Measurements from ENCODE around the gene LUC7L3. TPM values are rescaled to one million over a fixed set of nuclear protein-coding genes. Genes with fewer than 3 reads are reported as not detected.

Gene LUC7L3
- total RNA-seq, 3 donors from 2014 or later = 91.0 to 122 (median 114) TPM

DNA sequence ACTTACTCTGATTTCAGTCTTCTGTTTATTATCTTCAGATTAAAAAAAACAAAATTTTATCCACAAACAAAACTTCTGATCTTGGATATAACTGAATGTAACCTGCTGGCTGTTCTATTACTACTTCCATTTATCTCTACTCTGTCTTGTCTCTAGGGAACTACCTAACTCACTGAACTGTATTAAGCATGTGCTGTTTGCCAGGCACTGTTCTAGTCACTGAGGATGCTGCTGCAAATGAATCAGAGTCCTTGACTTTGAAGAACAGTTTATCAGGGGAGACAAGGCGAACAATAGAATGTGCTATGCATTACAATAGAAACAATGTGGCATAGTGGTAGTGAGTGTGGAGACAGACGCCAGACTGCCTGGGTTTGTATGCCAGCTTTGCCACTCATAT is 9.4 kb upstream of the LUC7L3 start:
- ATAC-seq (no peak), DNase-seq (no peak)
- intact Hi-C loops (cut with DNase I, micrococcal nuclease) = no loop called here
- Histone ChIP-seq H3K4me3 (no peak overlapping the region), H3K36me3 (ENCODE audit: low read depth) (no peaks in the 10 kb centered on the region), H3K4me1 (ENCODE audit: low read depth) (peaks cover 23% of the 10 kb centered on the region), H3K9me3 (no peaks in the 10 kb centered on the region)
- TF ChIP-seq, protein P1, sequence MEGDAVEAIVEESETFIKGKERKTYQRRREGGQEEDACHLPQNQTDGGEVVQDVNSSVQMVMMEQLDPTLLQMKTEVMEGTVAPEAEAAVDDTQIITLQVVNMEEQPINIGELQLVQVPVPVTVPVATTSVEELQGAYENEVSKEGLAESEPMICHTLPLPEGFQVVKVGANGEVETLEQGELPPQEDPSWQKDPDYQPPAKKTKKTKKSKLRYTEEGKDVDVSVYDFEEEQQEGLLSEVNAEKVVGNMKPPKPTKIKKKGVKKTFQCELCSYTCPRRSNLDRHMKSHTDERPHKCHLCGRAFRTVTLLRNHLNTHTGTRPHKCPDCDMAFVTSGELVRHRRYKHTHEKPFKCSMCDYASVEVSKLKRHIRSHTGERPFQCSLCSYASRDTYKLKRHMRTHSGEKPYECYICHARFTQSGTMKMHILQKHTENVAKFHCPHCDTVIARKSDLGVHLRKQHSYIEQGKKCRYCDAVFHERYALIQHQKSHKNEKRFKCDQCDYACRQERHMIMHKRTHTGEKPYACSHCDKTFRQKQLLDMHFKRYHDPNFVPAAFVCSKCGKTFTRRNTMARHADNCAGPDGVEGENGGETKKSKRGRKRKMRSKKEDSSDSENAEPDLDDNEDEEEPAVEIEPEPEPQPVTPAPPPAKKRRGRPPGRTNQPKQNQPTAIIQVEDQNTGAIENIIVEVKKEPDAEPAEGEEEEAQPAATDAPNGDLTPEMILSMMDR (IDR thresholded peaks at IDR 0.05) = no peak

DNA sequence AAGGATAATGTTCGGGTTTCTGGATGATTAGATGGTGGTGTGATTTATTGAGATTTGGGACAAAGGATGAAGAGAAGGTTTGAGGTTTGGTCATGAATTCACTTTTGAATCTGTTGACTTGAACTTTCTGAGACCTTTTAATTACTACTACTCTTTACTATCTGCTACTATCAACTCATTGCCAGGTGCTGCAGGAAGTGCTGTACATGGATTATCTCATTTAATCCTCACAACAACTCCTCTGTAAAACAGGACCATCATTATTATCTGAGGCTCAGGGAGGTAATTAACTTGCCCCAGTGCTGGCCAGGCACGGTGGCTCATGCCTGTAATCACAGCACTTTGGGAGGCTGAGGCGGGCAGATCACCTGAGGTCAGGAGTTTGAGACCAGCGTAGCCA is 8.8 kb upstream of the LUC7L3 start:
- Histone ChIP-seq H3K9me3 (no peaks in the 10 kb centered on the region), H3K4me3 (no peak overlapping the region), H3K36me3 (ENCODE audit: low read depth) (no peaks in the 10 kb centered on the region), H3K4me1 (ENCODE audit: low read depth) (peaks cover 19% of the 10 kb centered on the region)
- ATAC-seq (no peak), DNase-seq (no peak)
- TF ChIP-seq, protein P1 (IDR thresholded peaks at IDR 0.05) = no peak
- intact Hi-C loops (cut with DNase I, micrococcal nuclease) = no loop called here

DNA sequence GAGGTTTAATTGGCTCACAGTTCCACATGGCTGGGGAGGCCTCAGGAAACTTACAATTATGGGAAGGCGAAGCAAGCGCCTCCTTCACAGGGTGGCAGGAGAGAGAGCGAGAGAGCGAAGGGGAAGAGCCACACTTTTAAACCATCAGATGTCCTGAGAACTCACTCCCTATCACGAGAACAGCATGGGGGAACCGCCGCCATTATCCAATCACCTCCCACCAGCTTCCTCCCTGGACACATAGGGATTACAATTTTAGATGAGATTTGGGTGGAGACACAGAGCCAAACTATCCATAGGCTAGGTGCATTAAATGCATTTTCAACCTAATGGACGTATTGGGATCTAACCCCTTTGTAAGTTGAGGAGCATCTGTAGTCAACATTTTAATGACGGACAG is 6.8 kb upstream of the LUC7L3 start:
- intact Hi-C loops (cut with DNase I, micrococcal nuclease) = no loop called here
- Histone ChIP-seq H3K4me1 (ENCODE audit: low read depth) (peaks cover 12% of the 10 kb centered on the region), H3K36me3 (ENCODE audit: low read depth) (no peaks in the 10 kb centered on the region), H3K4me3 (no peak overlapping the region), H3K9me3 (no peaks in the 10 kb centered on the region)
- ATAC-seq = no peak
- DNase-seq = no peak
- TF ChIP-seq, protein P1 (IDR thresholded peaks at IDR 0.05) = no peak

DNA sequence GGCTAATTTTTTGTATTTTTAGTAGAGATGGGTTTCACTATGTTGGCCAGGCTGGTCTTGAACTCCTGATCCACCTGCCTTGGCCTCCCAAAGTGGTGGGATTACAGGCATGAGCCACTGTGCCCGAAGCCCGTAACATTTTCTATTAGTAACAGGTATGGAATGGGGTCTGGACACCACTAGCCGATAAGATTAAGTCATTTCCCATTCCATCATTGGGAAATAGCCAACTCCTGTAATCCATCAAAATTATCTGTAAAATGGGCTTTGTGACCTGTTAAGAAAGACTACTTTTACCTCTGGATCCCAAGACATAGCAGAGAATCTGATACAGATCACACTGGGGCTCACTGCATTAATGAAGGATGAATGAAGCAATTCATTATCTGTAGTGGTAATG is 3.9 kb upstream of the LUC7L3 start:
- Histone ChIP-seq H3K9me3 (no peaks in the 10 kb centered on the region), H3K4me3 (no peak overlapping the region), H3K36me3 (ENCODE audit: low read depth) (no peaks in the 10 kb centered on the region), H3K4me1 (ENCODE audit: low read depth) (no peaks in the 10 kb centered on the region)
- no peak for DNase-seq
- no peak for ATAC-seq
- intact Hi-C loops (cut with DNase I, micrococcal nuclease) = no loop called here
- TF ChIP-seq, protein P1 (IDR thresholded peaks at IDR 0.05) = no peak

DNA sequence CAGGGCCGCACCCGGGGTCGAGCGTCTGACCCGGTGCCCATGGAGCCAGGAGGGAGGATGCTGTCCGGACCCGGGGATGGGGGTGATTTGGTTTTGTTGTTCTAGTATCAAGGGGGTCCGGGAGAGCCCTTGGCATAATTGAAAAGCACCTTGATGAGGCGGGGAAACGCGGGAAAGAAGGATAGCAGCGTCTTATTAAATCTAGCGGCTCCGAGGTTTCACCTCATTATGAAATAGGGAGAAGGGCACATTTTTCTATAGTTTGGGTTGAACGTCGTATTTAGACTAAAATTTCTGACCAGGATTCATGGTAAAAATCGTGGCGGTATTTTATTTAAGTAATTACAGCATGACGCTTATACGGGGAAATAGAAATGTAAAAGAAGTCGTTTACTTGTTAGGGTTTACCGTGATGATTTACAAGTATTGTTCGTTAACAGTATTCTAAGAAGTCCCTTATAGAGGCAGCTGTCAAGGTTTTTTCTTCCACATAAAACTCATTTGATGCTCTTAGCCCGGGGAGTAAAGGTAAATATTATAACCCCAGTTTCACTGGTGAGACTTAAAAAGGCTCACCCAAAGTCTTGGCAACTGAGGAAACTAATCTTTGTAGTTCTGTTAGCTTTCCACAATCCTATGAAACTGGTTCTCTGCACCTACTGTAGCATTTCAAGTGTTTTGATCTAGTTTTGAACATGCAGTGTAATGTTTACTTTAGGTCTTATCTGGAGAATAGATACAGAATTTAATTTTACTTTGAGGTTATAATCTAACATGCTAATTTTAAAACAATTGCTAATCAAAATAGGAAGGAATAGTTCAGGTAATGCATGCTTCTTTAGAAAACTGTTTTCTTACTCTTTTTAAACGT is 756 bp downstream of the LUC7L3 start:
- no peaks in the 10 kb centered on the region for H3K36me3 ChIP-seq (ENCODE audit: low read depth)
- intact Hi-C loops (cut with DNase I, micrococcal nuclease) = no loop called here
- ATAC-seq (no peak), DNase-seq (no peak)
- peak overlapping the region; percentile 88 for H3K4me3 ChIP-seq
- H3K9me3 ChIP-seq = no peaks in the 10 kb centered on the region
- H3K4me1 ChIP-seq (ENCODE audit: low read depth) = peaks cover 36% of the 10 kb centered on the region
- TF ChIP-seq, protein P1 (IDR thresholded peaks at IDR 0.05) = no peak
